IMR-90 (cell line): ENCODE results near the gene LONP2.
"Not testable (repeated sequence)": the region's sequence is repeated elsewhere in the genome, so short reads cannot be mapped to it uniquely, and the experiment has no call there.

Source experiments
- POLR2A ChIP-seq: IDR thresholded peaks from 2 replicates; pipeline ENCODE4 v1.6.1; 2012; ENCODE audit warnings: mild to moderate bottlenecking, low read depth, low read length
- RAD21 ChIP-seq: IDR thresholded peaks from 2 replicates; pipeline ENCODE4 v1.6.1; 2012; ENCODE audit warnings: low read length, improper control_type of control experiment
- TF ChIP-seq, protein P1 (sequence below): conservative IDR thresholded peaks from 2 replicates; pipeline ENCODE4 v1.5.1; 2012; ENCODE audit warnings: mild to moderate bottlenecking, low read depth, low read length, improper control_type of control experiment

- TF ChIP-seq, protein P1, sequence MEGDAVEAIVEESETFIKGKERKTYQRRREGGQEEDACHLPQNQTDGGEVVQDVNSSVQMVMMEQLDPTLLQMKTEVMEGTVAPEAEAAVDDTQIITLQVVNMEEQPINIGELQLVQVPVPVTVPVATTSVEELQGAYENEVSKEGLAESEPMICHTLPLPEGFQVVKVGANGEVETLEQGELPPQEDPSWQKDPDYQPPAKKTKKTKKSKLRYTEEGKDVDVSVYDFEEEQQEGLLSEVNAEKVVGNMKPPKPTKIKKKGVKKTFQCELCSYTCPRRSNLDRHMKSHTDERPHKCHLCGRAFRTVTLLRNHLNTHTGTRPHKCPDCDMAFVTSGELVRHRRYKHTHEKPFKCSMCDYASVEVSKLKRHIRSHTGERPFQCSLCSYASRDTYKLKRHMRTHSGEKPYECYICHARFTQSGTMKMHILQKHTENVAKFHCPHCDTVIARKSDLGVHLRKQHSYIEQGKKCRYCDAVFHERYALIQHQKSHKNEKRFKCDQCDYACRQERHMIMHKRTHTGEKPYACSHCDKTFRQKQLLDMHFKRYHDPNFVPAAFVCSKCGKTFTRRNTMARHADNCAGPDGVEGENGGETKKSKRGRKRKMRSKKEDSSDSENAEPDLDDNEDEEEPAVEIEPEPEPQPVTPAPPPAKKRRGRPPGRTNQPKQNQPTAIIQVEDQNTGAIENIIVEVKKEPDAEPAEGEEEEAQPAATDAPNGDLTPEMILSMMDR: not testable (repeated sequence)
- not testable (repeated sequence) for TF ChIP-seq RAD21, POLR2A
Observed at GRCh38 chr16:48354385-48354784, 110.3 kb downstream of the LONP2 start.
